ENCODE measurements around the gene CSTB. TPM values are rescaled to one million over a fixed set of nuclear protein-coding genes. Genes with fewer than 3 reads are reported as not detected.

The CSTB gene
- total RNA-seq, 4 donors from 2014 or later, result 11.4 to 16.7 (median 13.3) TPM

- H3K4me3 ChIP-seq, result no peak overlapping the region
- WGBS, 2 donors, result 68 to 78% methylated on average over 14 of the region's 14 CpGs
- no peak for DNase-seq (ENCODE audit: low spot score in 2 of 2)
- H3K4me1 ChIP-seq, result peaks cover 0 to 1% (median under 1%) of the 10 kb centered on the region in 4 donors
- peaks cover 0 to 66% (median 0%) of the 10 kb centered on the region in 3 donors for H3K36me3 ChIP-seq
- no peaks in the 10 kb centered on the region for H3K27me3 ChIP-seq
- no peak for TF ChIP-seq EP300 (IDR thresholded peaks at IDR 0.05)
- TF ChIP-seq POLR2A (IDR thresholded peaks at IDR 0.05), result no peak
- TF ChIP-seq CTCF (IDR thresholded peaks at IDR 0.05), result no peak
- no peak overlapping the region for H3K27ac ChIP-seq
- no peaks in the 10 kb centered on the region for H3K9me3 ChIP-seq
Observed at GRCh38 chr21:43805275-43805800, 29.2 kb upstream of the CSTB start.

- Histone ChIP-seq H3K9me3 (no peaks in the 10 kb centered on the region), H3K4me1 (no peaks in the 10 kb centered on the region), H3K27ac (no peak overlapping the region), H3K36me3 (peaks cover 0 to 77% (median 0%) of the 10 kb centered on the region in 3 donors), H3K27me3 (no peaks in the 10 kb centered on the region), H3K4me3 (no peak overlapping the region)
- WGBS, 2 donors, result 86% methylated on average over 32 to 33 of the region's 33 CpGs
- TF ChIP-seq CTCF (IDR thresholded peaks at IDR 0.05) (no peak), EP300 (IDR thresholded peaks at IDR 0.05) (no peak), POLR2A (IDR thresholded peaks at IDR 0.05) (no peak)
- no peak for DNase-seq (ENCODE audit: low spot score in 2 of 2)
Observed at GRCh38 chr21:43803558-43804300, 27.6 kb upstream of the CSTB start.

GRCh38 chr21:43802713-43803313, 26.7 kb upstream of the CSTB start:
- H3K27ac ChIP-seq, result no peak overlapping the region
- TF ChIP-seq CTCF (IDR thresholded peaks at IDR 0.05) (no peak), EP300 (IDR thresholded peaks at IDR 0.05) (no peak), POLR2A (IDR thresholded peaks at IDR 0.05) (no peak)
- no peaks in the 10 kb centered on the region for H3K27me3 ChIP-seq
- no peak overlapping the region for H3K4me3 ChIP-seq
- H3K9me3 ChIP-seq, result no peaks in the 10 kb centered on the region
- no peak for DNase-seq (ENCODE audit: low spot score in 2 of 2)
- WGBS, 2 donors, result 90% methylated on average over 12 to 14 of the region's 14 CpGs
- H3K4me1 ChIP-seq, result no peaks in the 10 kb centered on the region
- peaks cover 0 to 84% (median 5%) of the 10 kb centered on the region in 3 donors for H3K36me3 ChIP-seq

GRCh38 chr21:43801006-43801783, 25.1 kb upstream of the CSTB start:
- Histone ChIP-seq H3K27me3 (no peaks in the 10 kb centered on the region), H3K4me1 (no peaks in the 10 kb centered on the region), H3K4me3 (no peak overlapping the region), H3K27ac (no peak overlapping the region), H3K36me3 (peaks cover 0 to 92% (median 9%) of the 10 kb centered on the region in 3 donors), H3K9me3 (no peaks in the 10 kb centered on the region)
- TF ChIP-seq EP300 (IDR thresholded peaks at IDR 0.05), result no peak
- TF ChIP-seq CTCF (IDR thresholded peaks at IDR 0.05), result no peak
- TF ChIP-seq POLR2A (IDR thresholded peaks at IDR 0.05), result no peak
- WGBS, 2 donors, result 95 to 96% methylated on average over 42 of the region's 42 CpGs
- DNase-seq (ENCODE audit: low spot score in 2 of 2), result no peak

All from tibial nerve (tissue), 4 donors.